ENCODE measurements around the gene HCFC2.

GRCh38 chr12:104097954-104098353 lies 33.6 kb downstream of the HCFC2 start:
- no peak for TF ChIP-seq REST (tag by site-specific recombination; IDR thresholded peaks at IDR 0.05)
- no peak for TF ChIP-seq ZNF169 (tag by site-specific recombination; IDR thresholded peaks at IDR 0.05)
- no peak for TF ChIP-seq CTCF (tag by site-specific recombination; IDR thresholded peaks at IDR 0.05)
- no peak for TF ChIP-seq ZNF530 (tag by site-specific recombination; IDR thresholded peaks at IDR 0.05; ENCODE audit: low read depth)
- TF ChIP-seq ZBTB11 (tag by site-specific recombination; conservative IDR thresholded peaks at IDR 0.05; ENCODE audit: low read depth): no peak
- TF ChIP-seq TCF7L2 (IDR thresholded peaks at IDR 0.05; ENCODE audit: borderline replicate concordance, low read depth, low read length): no peak
- no peak for TF ChIP-seq HOXC10 (CRISPR knock-in tag; IDR thresholded peaks at IDR 0.05)
- no peak for TF ChIP-seq ZBTB10 (tag by site-specific recombination; IDR thresholded peaks at IDR 0.05)
